Measurements from ENCODE around the gene MAPK6. TPM values are rescaled to one million over a fixed set of nuclear protein-coding genes. Genes with fewer than 3 reads are reported as not detected.

MAPK6 gene
- polyA plus RNA-seq, 4 donors = 27.8 to 45.3 (median 37.1) TPM

- DNase-seq (ENCODE audit: low read depth in 4 of 4, low spot score in 3 of 4) = no peak
Measured at GRCh38 chr15:52100807-52101442, 81.9 kb downstream of the MAPK6 start.

GRCh38 chr15:52101542-52102323 is 82.7 kb downstream of the MAPK6 start:
- DNase-seq (ENCODE audit: low read depth in 4 of 4, low spot score in 3 of 4) = no peak

- no peak for DNase-seq (ENCODE audit: low read depth in 4 of 4, low spot score in 3 of 4)
Measured at GRCh38 chr15:52102463-52102862, 83.4 kb downstream of the MAPK6 start.

- DNase-seq (ENCODE audit: low read depth in 4 of 4, low spot score in 3 of 4) = no peak
Measured at GRCh38 chr15:52103217-52104207, 84.5 kb downstream of the MAPK6 start.

- DNase-seq (ENCODE audit: low read depth in 4 of 4, low spot score in 3 of 4) = no peak
Measured at GRCh38 chr15:52104532-52105004, 85.5 kb downstream of the MAPK6 start.

- no peak for DNase-seq (ENCODE audit: low read depth in 4 of 4, low spot score in 3 of 4)
Measured at GRCh38 chr15:52105846-52106245, 86.8 kb downstream of the MAPK6 start.

- DNase-seq (ENCODE audit: low read depth in 4 of 4, low spot score in 3 of 4) = no peak
Measured at GRCh38 chr15:52106641-52107040, 87.6 kb downstream of the MAPK6 start.

GRCh38 chr15:52107238-52107637 is 88.2 kb downstream of the MAPK6 start:
- no peak for DNase-seq (ENCODE audit: low read depth in 4 of 4, low spot score in 3 of 4)

GRCh38 chr15:52109559-52110451 is 90.8 kb downstream of the MAPK6 start:
- DNase-seq (ENCODE audit: low read depth in 4 of 4, low spot score in 3 of 4) = no peak

- no peak for DNase-seq (ENCODE audit: low read depth in 4 of 4, low spot score in 3 of 4)
Measured at GRCh38 chr15:52111517-52112202, 92.6 kb downstream of the MAPK6 start.

- DNase-seq (ENCODE audit: low read depth in 4 of 4, low spot score in 3 of 4) = no peak
Measured at GRCh38 chr15:52112203-52112750, 93.3 kb downstream of the MAPK6 start.

GRCh38 chr15:52113235-52113634 is 94.2 kb downstream of the MAPK6 start:
- no peak for DNase-seq (ENCODE audit: low read depth in 4 of 4, low spot score in 3 of 4)

- DNase-seq (ENCODE audit: low read depth in 4 of 4, low spot score in 3 of 4) = no peak
Measured at GRCh38 chr15:52113708-52114107, 94.7 kb downstream of the MAPK6 start.

GRCh38 chr15:52114261-52115055 is 95.4 kb downstream of the MAPK6 start:
- no peak for DNase-seq (ENCODE audit: low read depth in 4 of 4, low spot score in 3 of 4)

- DNase-seq (ENCODE audit: low read depth in 4 of 4, low spot score in 3 of 4) = no peak
Measured at GRCh38 chr15:52115598-52116427, 96.8 kb downstream of the MAPK6 start.

Measured in left renal pelvis (tissue), 4 donors.